NCI-H146 treated with DMSO at 0.1 percent for 48 hours (cell line): Measurements from ENCODE around the gene TSPEAR.

ENCODE experiments used
- DNase-seq: peaks from one replicate; lab custom pipeline; 2025; ENCODE audit not compliant: unreplicated experiment; lab: John Stamatoyannopoulos, UW

The TSPEAR gene

GRCh38 chr21:44521928-44522752 lies 189.2 kb downstream of the TSPEAR start:
- no peak for DNase-seq

GRCh38 chr21:44521301-44521927 lies 190.0 kb downstream of the TSPEAR start:
- no peak for DNase-seq

- no peak for DNase-seq
Measured at GRCh38 chr21:44520326-44521300, 190.8 kb downstream of the TSPEAR start.

GRCh38 chr21:44519346-44520325 lies 191.7 kb downstream of the TSPEAR start:
- DNase-seq: no peak

- DNase-seq: no peak
Measured at GRCh38 chr21:44518686-44519085, 192.7 kb downstream of the TSPEAR start.

- DNase-seq: no peak
Measured at GRCh38 chr21:44517175-44517899, 194.0 kb downstream of the TSPEAR start.

- DNase-seq: no peak
Measured at GRCh38 chr21:44516828-44517174, 194.6 kb downstream of the TSPEAR start.

- no peak for DNase-seq
Measured at GRCh38 chr21:44516342-44516741, 195.0 kb downstream of the TSPEAR start.

- DNase-seq: no peak
Measured at GRCh38 chr21:44515359-44516165, 195.8 kb downstream of the TSPEAR start.

- no peak for DNase-seq
Measured at GRCh38 chr21:44514746-44515358, 196.5 kb downstream of the TSPEAR start.

- DNase-seq: no peak
Measured at GRCh38 chr21:44514218-44514520, 197.2 kb downstream of the TSPEAR start.

- no peak for DNase-seq
Measured at GRCh38 chr21:44513389-44514217, 197.8 kb downstream of the TSPEAR start.

GRCh38 chr21:44512496-44513388 lies 198.6 kb downstream of the TSPEAR start:
- DNase-seq: no peak

GRCh38 chr21:44511938-44512275 lies 199.5 kb downstream of the TSPEAR start:
- DNase-seq: no peak

GRCh38 chr21:44511219-44511937 lies 200.0 kb downstream of the TSPEAR start:
- DNase-seq: no peak
